SK-N-SH treated with all-trans-retinoic acid at 6 μM for 48 hours (cell line): ENCODE results near the gene FBXO31.

Source experiments
- ATAC-seq: fragments of 200-7000 bp; cut with Tn5 transposase; 3 replicates; pipeline ENCODE4 v1.9.1; 2020; ENCODE audit warnings: mild to moderate bottlenecking, moderate library complexity
- ARNTL ChIP-seq: fragments of 450-650 bp; formaldehyde crosslinking; IDR thresholded peaks from 2 replicates; pipeline ENCODE4 v1.5.0; 2020; ENCODE audit warnings: low read depth, mild to moderate bottlenecking, moderate library complexity, borderline replicate concordance
- BACH2 ChIP-seq: fragments of 250-450 bp; sonication (Bioruptor Pico); IDR thresholded peaks from 2 replicates; pipeline ENCODE4 v1.9.0; 2021; ENCODE audit warnings: mild to moderate bottlenecking, borderline replicate concordance
- CREB5 ChIP-seq: fragments of 250-450 bp; sonication (Bioruptor Pico); IDR thresholded peaks from 2 replicates; pipeline ENCODE4 v1.5.1; 2020; ENCODE audit warnings: low read depth, mild to moderate bottlenecking, moderate library complexity
- CSDC2 ChIP-seq: fragments of 250-450 bp; sonication (Bioruptor Pico); IDR thresholded peaks from 2 replicates; pipeline ENCODE4 v1.5.0; 2020; ENCODE audit warnings: mild to moderate bottlenecking, moderate library complexity
- CSRNP3 ChIP-seq: fragments of 250-450 bp; sonication (Bioruptor Pico); IDR thresholded peaks from 2 replicates; pipeline ENCODE4 v1.5.1; 2021; ENCODE audit warnings: mild to moderate bottlenecking, moderate library complexity
- ESRRG ChIP-seq: fragments of 250-450 bp; sonication (Bioruptor Pico); IDR thresholded peaks from 2 replicates; pipeline ENCODE4 v1.6.1; 2021; ENCODE audit warnings: mild to moderate bottlenecking
- GLIS3 ChIP-seq: fragments of 250-450 bp; sonication (Bioruptor Pico); IDR thresholded peaks from 2 replicates; pipeline ENCODE4 v1.5.0; 2020; ENCODE audit warnings: mild to moderate bottlenecking, moderate library complexity
- ISL1 ChIP-seq: fragments of 250-450 bp; sonication (Bioruptor Pico); IDR thresholded peaks from 2 replicates; pipeline ENCODE4 v2.1.2; 2022; ENCODE audit warnings: mild to moderate bottlenecking, moderate library complexity
- OSR1 ChIP-seq: fragments of 250-450 bp; sonication (Bioruptor Pico); IDR thresholded peaks from 2 replicates; pipeline ENCODE4 v1.8.0; 2022; ENCODE audit warnings: moderate library complexity, mild to moderate bottlenecking, inconsistent platforms
- PATZ1 ChIP-seq: fragments of 250-450 bp; sonication (Bioruptor Pico); IDR thresholded peaks from 2 replicates; pipeline ENCODE4 v1.8.0; 2020; ENCODE audit warnings: mild to moderate bottlenecking, moderate library complexity, borderline replicate concordance
- POU6F1 ChIP-seq: fragments of 250-450 bp; sonication (Bioruptor Pico); IDR thresholded peaks from 2 replicates; pipeline ENCODE4 v1.8.0; 2021; ENCODE audit warnings: low read depth, mild to moderate bottlenecking, moderate library complexity, borderline replicate concordance
- SNAI2 ChIP-seq: fragments of 250-450 bp; sonication (Bioruptor Pico); IDR thresholded peaks from 2 replicates; pipeline ENCODE4 v1.5.0; 2020; ENCODE audit warnings: mild to moderate bottlenecking, moderate library complexity
- TCF4 ChIP-seq: fragments of 250-450 bp; sonication (Bioruptor Pico); IDR thresholded peaks from 2 replicates; pipeline ENCODE4 v1.8.0; 2021; ENCODE audit warnings: mild to moderate bottlenecking, moderate library complexity, borderline replicate concordance
- TOX ChIP-seq: fragments of 250-450 bp; sonication (Bioruptor Pico); IDR thresholded peaks from 2 replicates; pipeline ENCODE4 v1.8.0; 2021; ENCODE audit warnings: mild to moderate bottlenecking, moderate library complexity, borderline replicate concordance
- TSHZ2 ChIP-seq: fragments of 250-450 bp; sonication (Bioruptor Pico); IDR thresholded peaks from 2 replicates; pipeline ENCODE4 v1.5.0; 2020; ENCODE audit warnings: mild to moderate bottlenecking, moderate library complexity
- ZC3H10 ChIP-seq: fragments of 250-450 bp; sonication (Bioruptor Pico); IDR thresholded peaks from 2 replicates; pipeline ENCODE4 v1.5.1; 2021; ENCODE audit warnings: mild to moderate bottlenecking, moderate library complexity
- ZFP3 ChIP-seq: fragments of 250-450 bp; sonication (Bioruptor Pico); IDR thresholded peaks from 2 replicates; pipeline ENCODE4 v1.5.0; 2020; ENCODE audit warnings: mild to moderate bottlenecking, moderate library complexity
- ZFP30 ChIP-seq: fragments of 450-650 bp; formaldehyde crosslinking; IDR thresholded peaks from 2 replicates; pipeline ENCODE4 v1.5.0; 2022; ENCODE audit warnings: mild to moderate bottlenecking, moderate library complexity
- ZNF565 ChIP-seq: fragments of 450-650 bp; formaldehyde crosslinking; conservative IDR thresholded peaks from 2 replicates; pipeline ENCODE4 v1.5.0; 2020; ENCODE audit warnings: low read depth, mild to moderate bottlenecking, moderate library complexity
- ZNF70 ChIP-seq: fragments of 450-650 bp; formaldehyde crosslinking; IDR thresholded peaks from 2 replicates; pipeline ENCODE4 v1.5.0; 2020; ENCODE audit warnings: mild to moderate bottlenecking, moderate library complexity
- ZNF8 ChIP-seq: fragments of 450-650 bp; formaldehyde crosslinking; IDR thresholded peaks from 2 replicates; pipeline ENCODE4 v1.5.0; 2020; ENCODE audit warnings: mild to moderate bottlenecking, moderate library complexity

FBXO31 gene

GRCh38 chr16:87343753-87344050 lies 39.9 kb downstream of the FBXO31 start (continued):
- TF ChIP-seq POU6F1 (no peak), ZC3H10 (no peak), ISL1 (no peak), OSR1 (CRISPR knock-in tag) (no peak), PATZ1 (CRISPR knock-in tag) (no peak)

- no peak for ATAC-seq
- no peak for TF ChIP-seq ESRRG (CRISPR knock-in tag)
- TF ChIP-seq TOX (CRISPR knock-in tag), result no peak
- no peak for TF ChIP-seq ARNTL (CRISPR knock-in tag)
- no peak for TF ChIP-seq ZNF70
- no peak for TF ChIP-seq TCF4 (CRISPR knock-in tag)
- TF ChIP-seq BACH2 (CRISPR knock-in tag), result no peak
- TF ChIP-seq OSR1 (CRISPR knock-in tag), result no peak
- TF ChIP-seq ISL1, result no peak
- TF ChIP-seq CREB5 (CRISPR knock-in tag), result no peak
- no peak for TF ChIP-seq CSDC2 (CRISPR knock-in tag)
- no peak for TF ChIP-seq POU6F1
- TF ChIP-seq GLIS3 (CRISPR knock-in tag), result no peak
- no peak for TF ChIP-seq SNAI2 (CRISPR knock-in tag)
- TF ChIP-seq ZNF565 (CRISPR knock-in tag), result no peak
- no peak for TF ChIP-seq TSHZ2 (CRISPR knock-in tag)
- TF ChIP-seq ZNF8 (CRISPR knock-in tag), result no peak
- TF ChIP-seq ZFP3 (CRISPR knock-in tag), result no peak
- no peak for TF ChIP-seq CSRNP3 (CRISPR knock-in tag)
These were observed 40.4 kb downstream of the FBXO31 start for GRCh38 chr16:87342978-87343752.

GRCh38 chr16:87342504-87342903 lies 41.1 kb downstream of the FBXO31 start:
- no peak for ATAC-seq
- TF ChIP-seq ZFP30 (CRISPR knock-in tag), result no peak
- no peak for TF ChIP-seq ZC3H10
